Activated naive CD4-positive, alpha-beta T cell treated with anti-CD3 and anti-CD28 coated beads, Interleukin-2, amount 50 U/mL, for 72 hours (primary cell): ENCODE measurements around the gene CHD3. TPM values are rescaled to one million over a fixed set of nuclear protein-coding genes. Genes with fewer than 3 reads are reported as not detected.
"Not testable (repeated sequence)": the region's sequence is repeated elsewhere in the genome, so short reads cannot be mapped to it uniquely, and the experiment has no call there.

Experiments
- ATAC-seq, 2 donors: fragments of 150-1000 bp; cut with Tn5 transposase; 2 replicates each; pipeline ENCODE4 v1.10.0; 2021; ENCODE audit warnings: mild to moderate bottlenecking in 2 of 2, moderate library complexity in 2 of 2
- DNase-seq, 2 donors: peaks; one replicate each; pipeline ENCODE4 v3.0.0; 2021 to 2022; ENCODE audit warnings: low spot score in 2 of 2
- H3K27ac Mint-ChIP-seq, 2 donors: one replicate each; pipeline ENCODE4 v1.8.0; 2022; ENCODE audit warnings: mild to moderate bottlenecking in 2 of 2, mixed read lengths in 2 of 2
- H3K36me3 Mint-ChIP-seq, 2 donors: one replicate each; pipeline ENCODE4 v1.8.0; 2022; ENCODE audit warnings: mixed read lengths in 2 of 2
- H3K9me3 Mint-ChIP-seq, 2 donors: one replicate each; pipeline ENCODE4 v1.8.0; 2022; ENCODE audit warnings: mixed read lengths in 2 of 2
- total RNA-seq, 2 donors: library from RNA; stranded (reverse); gene quantifications; one replicate each; pipeline ENCODE4 v1.2.3, GENCODE V29; 2022

The CHD3 gene
- total RNA-seq, 2 donors from 2014 or later, result 182 to 212 TPM

- Mint-ChIP-seq H3K9me3 (no peaks in the 10 kb centered on the region), H3K27ac (peak overlapping the region; percentile 87 to 90), H3K36me3 (peaks cover 29 to 34% of the 10 kb centered on the region in 2 donors)
- no peak for ATAC-seq
- DNase-seq, result no peak
Measured at GRCh38 chr17:7930841-7931631, 42.4 kb downstream of the CHD3 start.

DNA sequence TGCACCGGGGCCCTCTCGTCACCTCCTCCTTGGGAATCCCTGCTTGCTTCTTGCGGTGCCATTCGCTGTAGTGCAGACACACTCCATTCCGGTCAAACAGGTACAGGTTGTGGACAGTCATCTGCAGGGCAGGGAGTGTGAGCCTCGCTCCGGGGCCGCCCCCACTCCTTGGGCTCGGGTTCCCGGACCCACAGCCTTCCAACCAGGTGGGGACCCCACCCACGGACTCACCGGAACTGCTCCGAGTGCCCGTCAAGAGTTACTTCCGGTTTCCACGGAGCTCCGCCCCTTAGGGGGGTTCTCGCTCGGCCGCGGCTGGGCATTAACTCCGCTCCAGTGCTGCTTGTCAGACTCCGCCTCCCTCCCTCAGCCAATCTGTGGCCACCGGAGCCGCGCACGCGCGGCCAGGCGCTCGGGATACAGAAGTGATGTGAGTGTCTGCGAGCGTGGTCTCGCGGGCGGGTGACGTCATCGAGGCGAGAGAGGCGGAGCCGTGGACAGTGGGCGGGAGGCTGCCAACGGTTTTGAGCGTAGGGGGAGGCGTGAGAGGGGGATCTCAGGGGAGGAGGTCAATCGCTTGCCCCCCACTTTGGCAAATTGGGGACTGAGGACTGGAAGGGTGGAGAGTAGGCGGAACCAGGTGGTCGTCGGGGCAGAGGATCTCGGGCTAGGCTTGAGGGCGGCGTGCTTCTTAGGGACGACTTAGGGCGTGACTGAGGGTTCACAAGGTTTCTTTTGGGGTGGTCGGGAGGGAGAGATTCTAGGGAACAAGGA lies 43.3 kb downstream of the CHD3 start, which contains the start of the genes CNTROB and TRAPPC1:
Gene CNTROB (plus strand): TSS at position 498 of the 774 bp plus-strand sequence. CDS start 874 bp downstream, outside the sequence.
Gene TRAPPC1 (minus strand): TSS at position 238 of the 774 bp plus-strand sequence. CDS start 117 bp downstream, at position 121.
- Mint-ChIP-seq H3K36me3 (peaks cover 31 to 35% of the 10 kb centered on the region in 2 donors), H3K9me3 (no peaks in the 10 kb centered on the region), H3K27ac (peak within 1 kb of the TSS; percentile 90 to 98)
- DNase-seq (peak; percentile 99 to 100), ATAC-seq (peak; percentile 95 to 99)

- no peaks in the 10 kb centered on the region for H3K9me3 Mint-ChIP-seq
- DNase-seq (peak in 1 of 2 donors; percentile 26), ATAC-seq (peak; percentile 30 to 32)
- H3K36me3 Mint-ChIP-seq, result peaks cover 34 to 40% of the 10 kb centered on the region in 2 donors
- peak overlapping the region; percentile 90 to 98 for H3K27ac Mint-ChIP-seq
Measured at GRCh38 chr17:7932483-7932891, 43.9 kb downstream of the CHD3 start.

DNA sequence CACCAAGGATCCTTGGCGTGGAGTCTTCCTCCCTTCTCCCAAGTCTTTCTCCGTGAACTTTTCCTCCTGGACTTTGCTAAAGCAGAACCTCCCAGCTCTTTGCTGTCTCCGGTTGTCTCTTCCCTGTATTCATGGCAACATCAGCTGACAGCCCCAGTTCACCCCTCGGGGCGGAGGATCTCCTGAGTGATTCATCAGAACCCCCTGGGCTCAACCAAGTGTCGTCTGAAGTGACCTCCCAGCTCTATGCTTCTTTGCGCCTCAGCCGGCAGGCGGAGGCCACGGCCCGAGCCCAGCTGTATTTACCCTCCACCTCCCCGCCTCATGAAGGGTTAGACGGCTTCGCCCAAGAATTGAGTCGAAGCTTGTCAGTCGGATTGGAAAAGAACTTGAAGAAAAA lies 44.4 kb downstream of the CHD3 start:
- DNase-seq (no peak), ATAC-seq (no peak)
- Mint-ChIP-seq H3K9me3 (no peaks in the 10 kb centered on the region), H3K36me3 (peaks cover 34 to 40% of the 10 kb centered on the region in 2 donors), H3K27ac (peak overlapping the region; percentile 90 to 98)

DNA sequence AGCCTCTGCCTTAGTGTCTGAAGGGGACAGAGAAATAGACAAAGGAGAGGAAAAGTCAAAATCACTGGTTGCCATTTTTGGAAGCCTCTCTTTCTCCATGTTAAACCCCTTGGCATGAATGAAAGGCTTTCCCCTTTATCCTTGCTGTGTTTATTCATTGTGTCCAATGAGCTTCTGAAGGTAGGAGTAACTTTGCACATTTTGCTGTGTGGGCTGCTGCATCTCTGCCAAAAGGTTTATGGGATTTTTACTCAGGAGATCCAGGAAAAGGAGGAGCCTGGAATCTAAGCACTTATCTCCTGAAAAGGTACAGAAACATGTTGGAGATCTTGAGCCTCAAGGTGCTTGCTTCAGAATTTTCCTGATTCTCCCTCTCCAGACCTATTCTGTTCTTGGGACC lies 47.3 kb downstream of the CHD3 start:
- no peak overlapping the region for H3K27ac Mint-ChIP-seq
- no peak for ATAC-seq
- peaks cover 42 to 53% of the 10 kb centered on the region in 2 donors for H3K36me3 Mint-ChIP-seq

GRCh38 chr17:7940034-7940433 lies 51.4 kb downstream of the CHD3 start:
- no peak for ATAC-seq

More for the DNA sequence above, 47.3 kb downstream of the CHD3 start:
- DNase-seq, result no peak
- H3K9me3 Mint-ChIP-seq, result no peaks in the 10 kb centered on the region

DNA sequence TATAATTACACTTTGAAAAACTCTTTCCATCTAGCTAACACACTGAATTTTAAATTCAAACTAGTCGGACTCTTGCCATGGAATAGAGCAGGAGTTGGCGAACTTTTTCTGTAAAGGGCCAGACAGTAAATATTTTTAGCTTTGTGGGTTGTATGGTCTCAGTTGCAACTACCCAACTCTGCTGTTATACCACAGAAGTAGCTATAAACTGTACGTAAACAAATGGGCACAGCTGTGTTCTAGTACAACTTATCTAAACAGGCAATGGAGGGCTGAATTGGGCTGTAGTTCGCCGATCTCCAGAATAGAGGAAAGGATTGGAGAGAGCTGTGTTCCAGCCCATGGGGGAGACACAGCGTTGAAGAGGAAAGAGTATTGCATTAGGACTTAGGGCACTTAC lies 52.2 kb downstream of the CHD3 start:
- H3K27ac Mint-ChIP-seq, result peak overlapping the region in 1 of 2 donors; percentile 44
- no peak for DNase-seq
- ATAC-seq, result no peak
- H3K36me3 Mint-ChIP-seq, result peaks cover 24 to 26% of the 10 kb centered on the region in 2 donors
- H3K9me3 Mint-ChIP-seq, result no peaks in the 10 kb centered on the region

More at GRCh38 chr17:7940034-7940433, 51.4 kb downstream of the CHD3 start:
- Mint-ChIP-seq H3K36me3 (peaks cover 24 to 30% of the 10 kb centered on the region in 2 donors), H3K27ac (peak overlapping the region in 1 of 2 donors; percentile 10), H3K9me3 (no peaks in the 10 kb centered on the region)
- no peak for DNase-seq

DNA sequence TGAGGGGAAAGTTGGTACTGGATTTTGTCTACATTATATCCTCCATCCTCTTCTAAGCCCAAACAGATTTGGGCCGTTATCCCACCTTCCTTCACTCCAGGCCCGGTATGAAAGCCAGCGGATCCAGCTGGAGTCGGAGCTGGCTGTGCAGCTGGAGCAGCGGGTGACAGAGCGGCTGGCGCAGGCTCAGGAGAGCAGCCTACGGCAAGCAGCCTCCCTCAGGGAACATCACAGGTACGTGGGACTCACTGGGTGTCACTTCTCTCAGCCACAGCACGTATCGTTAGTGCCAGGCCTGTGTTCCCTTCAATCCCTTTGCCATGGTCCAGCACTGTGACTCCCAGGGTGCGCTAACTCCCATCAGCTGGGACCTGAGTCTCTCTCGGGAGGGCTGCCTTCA lies 54.7 kb downstream of the CHD3 start:
- H3K9me3 Mint-ChIP-seq, result no peaks in the 10 kb centered on the region
- ATAC-seq, result no peak
- H3K27ac Mint-ChIP-seq, result no peak overlapping the region
- DNase-seq, result no peak
- H3K36me3 Mint-ChIP-seq, result peaks cover 27 to 34% of the 10 kb centered on the region in 2 donors

- ATAC-seq (no peak), DNase-seq (no peak)
- Mint-ChIP-seq H3K36me3 (peaks cover 32 to 36% of the 10 kb centered on the region in 2 donors), H3K9me3 (no peaks in the 10 kb centered on the region), H3K27ac (peak overlapping the region in 1 of 2 donors; percentile 78)
Measured at GRCh38 chr17:7944326-7944725, 55.7 kb downstream of the CHD3 start.

GRCh38 chr17:7945651-7946050 lies 57.1 kb downstream of the CHD3 start:
- ATAC-seq (no peak), DNase-seq (no peak)
- Mint-ChIP-seq H3K9me3 (no peaks in the 10 kb centered on the region), H3K27ac (peak overlapping the region in 1 of 2 donors; percentile 88), H3K36me3 (peaks cover 25 to 36% of the 10 kb centered on the region in 2 donors)

DNA sequence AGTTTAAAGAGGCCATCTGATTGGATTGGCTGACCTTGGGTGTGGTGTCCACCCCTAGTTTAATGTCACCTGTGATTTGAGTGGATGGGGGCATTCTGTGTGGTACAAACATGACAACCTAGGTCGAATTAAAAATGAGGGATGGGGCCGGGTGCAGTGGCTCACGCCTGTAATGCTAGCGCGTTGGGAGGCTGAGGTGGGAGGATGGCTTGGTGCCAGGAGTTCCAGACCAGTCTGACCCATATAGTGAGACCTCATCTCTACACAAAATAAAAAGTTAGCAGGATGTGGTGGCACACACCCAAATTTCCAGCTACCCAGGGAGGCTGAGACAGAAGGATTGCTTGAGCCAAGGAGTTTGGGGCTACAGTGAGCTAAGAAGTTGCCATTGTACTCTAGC lies 57.9 kb downstream of the CHD3 start:
- H3K9me3 Mint-ChIP-seq, result no peaks in the 10 kb centered on the region
- DNase-seq (no peak), ATAC-seq (no peak)
- H3K36me3 Mint-ChIP-seq, result peaks cover 25 to 30% of the 10 kb centered on the region in 2 donors
- H3K27ac Mint-ChIP-seq, result peak overlapping the region in 1 of 2 donors; percentile 41

- no peak overlapping the region for H3K27ac Mint-ChIP-seq
- peaks cover 25 to 30% of the 10 kb centered on the region in 2 donors for H3K36me3 Mint-ChIP-seq
- DNase-seq (no peak), ATAC-seq (no peak)
- H3K9me3 Mint-ChIP-seq, result no peaks in the 10 kb centered on the region
Measured at GRCh38 chr17:7947651-7948050, 59.1 kb downstream of the CHD3 start.

GRCh38 chr17:7950578-7950977 lies 62.0 kb downstream of the CHD3 start:
- DNase-seq, result no peak
- ATAC-seq, result no peak
- Mint-ChIP-seq H3K36me3 (peaks cover 14 to 29% of the 10 kb centered on the region in 2 donors), H3K27ac (no peak overlapping the region), H3K9me3 (no peaks in the 10 kb centered on the region)

- Mint-ChIP-seq H3K9me3 (no peaks in the 10 kb centered on the region), H3K36me3 (peaks cover 11 to 24% of the 10 kb centered on the region in 2 donors), H3K27ac (peak overlapping the region; percentile 36 to 59)
- peak; percentile 97 to 99 for ATAC-seq
- peak in 1 of 2 donors; percentile 53 for DNase-seq
Measured at GRCh38 chr17:7951143-7951792, 62.7 kb downstream of the CHD3 start.

GRCh38 chr17:7953266-7953665 lies 64.7 kb downstream of the CHD3 start:
- not testable (repeated sequence) for DNase-seq, H3K27ac Mint-ChIP-seq, ATAC-seq, H3K9me3 Mint-ChIP-seq
- peaks cover 0 to 20% of the 10 kb centered on the region in 2 donors for H3K36me3 Mint-ChIP-seq

- DNase-seq, result no peak
- Mint-ChIP-seq H3K9me3 (no peaks in the 10 kb centered on the region), H3K36me3 (no peaks in the 10 kb centered on the region), H3K27ac (no peak overlapping the region)
- no peak for ATAC-seq
Measured at GRCh38 chr17:7955414-7956227, 67.0 kb downstream of the CHD3 start.
